K562 (cell line): ENCODE measurements around the gene THG1L. TPM values are rescaled to one million over a fixed set of nuclear protein-coding genes. Genes with fewer than 3 reads are reported as not detected.
A peak's percentile ranks its signal among the peaks of the same experiment; 100 is the strongest.

ENCODE experiments used
- AFF1 ChIP-seq, 2 experiments: fragments of 450-650 bp; IDR thresholded peaks; 2 replicates each; pipeline ENCODE4 v1.6.1; 2018; ENCODE audit warnings: mild to moderate bottlenecking in 2 of 2, low read depth in 1 of 2; ENCODE audit not compliant: partially characterized antibody in 2 of 2
- ATF1 ChIP-seq, 2 experiments: fragments of 450-650 bp in 1 of 2; IDR thresholded peaks; 2 replicates each; pipeline ENCODE4 v1.6.1; 2016; ENCODE audit warnings: missing compliant biosample characterization in 1 of 2, missing genetic modification characterization in 1 of 2
- CBFA2T2 ChIP-seq: fragments of 450-650 bp; conservative IDR thresholded peaks from 2 replicates; pipeline ENCODE4 v1.6.1; 2017; ENCODE audit warnings: mild to moderate bottlenecking
- CTCF ChIP-seq, 3 experiments: IDR thresholded peaks in 2 of 3; conservative IDR thresholded peaks in 1 of 3; 2 replicates each; pipeline ENCODE4 v1.5.1; 2011 to 2012; ENCODE audit warnings: low read length in 3 of 3, mild to moderate bottlenecking in 3 of 3, control low read depth in 2 of 3, improper control_type of control experiment in 1 of 3, inconsistent platforms in 1 of 3, low read depth in 1 of 3, mixed read lengths in 1 of 3, moderate library complexity in 1 of 3; ENCODE audit not compliant: insufficient read depth in 2 of 3
- FOSL1 ChIP-seq: fragments of 200-800 bp; sonication (Bioruptor generic); conservative IDR thresholded peaks from 2 replicates; pipeline ENCODE4 v1.6.1; 2016; ENCODE audit warnings: missing genetic modification characterization, missing compliant biosample characterization
- FOXK2 ChIP-seq, 2 experiments: fragments of 450-650 bp; IDR thresholded peaks in 1 of 2; conservative IDR thresholded peaks in 1 of 2; 2 replicates each; pipeline ENCODE4 v1.6.1; 2016; ENCODE audit warnings: low read depth in 2 of 2, mild to moderate bottlenecking in 1 of 2
- GTF2A2 ChIP-seq: IDR thresholded peaks from 2 replicates; pipeline ENCODE4 v1.6.1; 2016; ENCODE audit warnings: mild to moderate bottlenecking, missing genetic modification characterization, missing compliant biosample characterization
- ILF3 ChIP-seq: fragments of 450-650 bp; IDR thresholded peaks from 2 replicates; pipeline ENCODE4 v1.6.1; 2018; ENCODE audit warnings: antibody characterized with exemption, mild to moderate bottlenecking, moderate library complexity, borderline replicate concordance
- MBD2 ChIP-seq: sonication (generic); IDR thresholded peaks from 2 replicates; pipeline ENCODE4 v1.6.1; 2016; ENCODE audit warnings: low read depth, borderline replicate concordance
- MCM3 ChIP-seq: fragments of 450-650 bp; IDR thresholded peaks from 2 replicates; pipeline ENCODE4 v1.6.1; 2016
- NKRF ChIP-seq: fragments of 450-650 bp; IDR thresholded peaks from 2 replicates; pipeline ENCODE4 v1.6.1; 2016; ENCODE audit warnings: borderline replicate concordance
- RBM34 ChIP-seq: fragments of 200-400 bp; formaldehyde crosslinking; IDR thresholded peaks from 2 replicates; pipeline ENCODE4 v1.6.1; 2018; ENCODE audit warnings: low read length, borderline replicate concordance; ENCODE audit not compliant: insufficient read depth
- SETDB1 ChIP-seq: IDR thresholded peaks from one replicate; pipeline ENCODE4 v1.6.1; 2012; ENCODE audit warnings: low read length, control low read depth, inconsistent platforms
- SREBF1 ChIP-seq: fragments of 150-350 bp; IDR thresholded peaks from 2 replicates; pipeline ENCODE4 v1.6.1; 2014; ENCODE audit warnings: antibody characterized with exemption, low read depth, low read length, borderline replicate concordance
- TCF7 ChIP-seq: sonication (generic); IDR thresholded peaks from 2 replicates; pipeline ENCODE4 v1.6.1; 2016; ENCODE audit warnings: antibody characterized with exemption, borderline replicate concordance
- ZBTB5 ChIP-seq: fragments of 450-650 bp; IDR thresholded peaks from 2 replicates; pipeline ENCODE4 v1.6.1; 2017; ENCODE audit warnings: antibody characterized with exemption
- ZNF12 ChIP-seq: sonication (generic); formaldehyde crosslinking; IDR thresholded peaks from 2 replicates; pipeline ENCODE4 v1.4.0; 2020; ENCODE audit warnings: mild to moderate bottlenecking, missing genetic modification reagents
- ZNF174 ChIP-seq: fragments of 250-450 bp; sonication (Bioruptor Pico); IDR thresholded peaks from 2 replicates; pipeline ENCODE4 v1.4.0; 2020; ENCODE audit warnings: mild to moderate bottlenecking
- polyA plus RNA-seq, 8 experiments: library from polyadenylated mRNA; depleted of rRNA in 4 of 8; stranded (reverse) in 5 of 8; unstranded in 3 of 8; fragments of >200 nt; fragmentation: Nextera tagmentation in 2 of 8; fragmentation: Illumina TruSeq in 1 of 8; extraction: Ambion mirVana in 2 of 8; extraction: Trizol in 1 of 8; gene quantifications; 2 replicates each; pipeline versions ENCODE4 v1.2.1 to v1.2.3, GENCODE V29; 2011 to 2014; ENCODE audit warnings: inconsistent platforms in 1 of 8, missing spikeins in 1 of 8
- total RNA-seq, 7 experiments: library from RNA; depleted of rRNA in 6 of 7; stranded (reverse); fragments of >200 nt in 6 of 7; fragmentation: Illumina TruSeq in 2 of 7; extraction: Trizol in 2 of 7; gene quantifications; 2 replicates each; pipeline versions ENCODE4 v1.2.1 to v1.2.3, GENCODE V29; 2011 to 2021; ENCODE audit warnings: low replicate concordance in 1 of 7

The THG1L gene
- total and polyA plus RNA-seq, 9 of the 15 experiments (the other 6 are each of a cell fraction or from before 2014, with no cell fraction given) = 21.8 to 40.7 (median 28.0) TPM

- TF ChIP-seq NKRF (peak; percentile 37; the same call in 1 of the 2 replicates), ZNF12 (CRISPR knock-in tag) (no peak), CBFA2T2 (peak; percentile 68), FOXK2 (conservative IDR thresholded peaks at IDR 0.05 in 1 of 2, IDR thresholded peaks at IDR 0.05 in 1 of 2; ENCODE audit: low read depth in 2 of 2) (peak in 1 of 2 experiments; percentile 73; a peak in 3 of 4 replicates), ILF3 (no peak), TCF7 (no peak), GTF2A2 (tag) (no peak), CTCF (IDR thresholded peaks at IDR 0.05 in 2 of 3, conservative IDR thresholded peaks at IDR 0.05 in 1 of 3; ENCODE audit: insufficient read depth in 2 of 3, low read depth in 1 of 3, low read length in 3 of 3) (no peak), MCM3 (no peak), MBD2 (0 out of 2 replicates have a peak, but pooled peaks have one; percentile 14), SREBF1 (no peak), ZBTB5 (no peak), SETDB1 (no peak), ZNF174 (no peak), AFF1 (IDR thresholded peaks at IDR 0.05; ENCODE audit: low read depth in 1 of 2, partially characterized antibody in 2 of 2) (no peak), FOSL1 (tag) (no peak), ATF1 (CRISPR knock-in tag; IDR thresholded peaks at IDR 0.05) (no peak), ATF1 (tag; IDR thresholded peaks at IDR 0.05) (peak; percentile 36; the same call in 1 of the 2 replicates), RBM34 (no peak)
Measured at GRCh38 chr5:157732596-157733262, 1.5 kb downstream of the THG1L start (continued).
